Tibial nerve (tissue), 4 donors: ENCODE data around the gene CSNK1D. TPM values are rescaled to one million over a fixed set of nuclear protein-coding genes. Genes with fewer than 3 reads are reported as not detected.

Experiments
- DNase-seq, 2 donors: peaks; one replicate each; pipeline ENCODE4 v3.0.0-alpha.2; 2019; ENCODE audit warnings: low spot score in 2 of 2
- H3K27ac ChIP-seq, 4 donors: fragments of 200-600 bp; sonication (generic) in 3 of 4; one replicate each; pipeline ENCODE4 v1.5.1; 2017 to 2019; ENCODE audit warnings: mild to moderate bottlenecking in 1 of 4
- H3K27me3 ChIP-seq, 2 donors: fragments of 200-600 bp; sonication (generic) in 1 of 2; one replicate each; pipeline versions ENCODE4 v1.5.1 to v1.6.0; 2017 to 2019
- H3K36me3 ChIP-seq, 3 donors: fragments of 200-600 bp; sonication (generic); one replicate each; pipeline ENCODE4 v1.5.1; 2018 to 2019
- H3K4me1 ChIP-seq, 4 donors: fragments of 200-600 bp; sonication (generic) in 3 of 4; one replicate each; pipeline ENCODE4 v1.5.1; 2017 to 2019
- H3K4me3 ChIP-seq, 4 donors: fragments of 200-600 bp; sonication (generic) in 3 of 4; one replicate each; pipeline ENCODE4 v1.5.1; 2017 to 2019; ENCODE audit warnings: mild to moderate bottlenecking in 1 of 4, moderate library complexity in 1 of 4
- H3K9me3 ChIP-seq, 4 donors: fragments of 200-600 bp; sonication (generic) in 3 of 4; one replicate each; pipeline ENCODE4 v1.5.1; 2017 to 2019
- CTCF ChIP-seq, 5 experiments: fragments of 200-600 bp in 3 of 5; fragments of 450-650 bp in 2 of 5; sonication (generic) in 3 of 5; IDR thresholded peaks; one replicate each; pipeline ENCODE4 v1.5.1; 2016 to 2019; ENCODE audit warnings: antibody characterized with exemption in 5 of 5, mild to moderate bottlenecking in 3 of 5, moderate library complexity in 2 of 5
- EP300 ChIP-seq, 2 donors: sonication (generic); formaldehyde crosslinking; IDR thresholded peaks; one replicate each; pipeline ENCODE4 v1.6.1; 2017; ENCODE audit warnings: antibody characterized with exemption in 2 of 2, mild to moderate bottlenecking in 1 of 2
- POLR2A ChIP-seq, 2 donors: fragments of 450-650 bp; IDR thresholded peaks; one replicate each; pipeline ENCODE4 v1.6.1; 2017; ENCODE audit warnings: antibody characterized with exemption in 2 of 2, mild to moderate bottlenecking in 2 of 2, moderate library complexity in 2 of 2
- WGBS, 2 donors: methylation state at CpG; one replicate each; pipeline ENCODE4 v1.1.5; 2018; 5-methylcytosine and 5-hydroxymethylcytosine counted together
- total RNA-seq, 4 donors: library from RNA; depleted of rRNA; stranded (reverse); fragments of >200 nt; gene quantifications; one replicate each; pipeline ENCODE4 v1.1.0, GENCODE V29; 2016

CSNK1D gene
- total RNA-seq, 4 donors from 2014 or later = 93.9 to 160 (median 124) TPM

- Histone ChIP-seq H3K9me3 (no peaks in the 10 kb centered on the region), H3K4me3 (no peak overlapping the region), H3K4me1 (peaks cover 0 to 86% (median 66%) of the 10 kb centered on the region in 4 donors), H3K27ac (peak overlapping the region in 2 of 4 donors; percentile 81 to 94), H3K27me3 (no peaks in the 10 kb centered on the region), H3K36me3 (peaks cover 0 to 29% (median 20%) of the 10 kb centered on the region in 3 donors)
- WGBS, 2 donors = 78% methylated on average over 13 of the region's 13 CpGs
- DNase-seq = no peak
- TF ChIP-seq POLR2A (IDR thresholded peaks at IDR 0.05) (no peak), EP300 (IDR thresholded peaks at IDR 0.05) (no peak), CTCF (IDR thresholded peaks at IDR 0.05) (no peak)
Measured at GRCh38 chr17:82269882-82270500, 3.5 kb downstream of the CSNK1D start.

GRCh38 chr17:82269138-82269881 is 4.2 kb downstream of the CSNK1D start:
- no peak overlapping the region for H3K4me3 ChIP-seq
- H3K4me1 ChIP-seq = peaks cover 0 to 79% (median 61%) of the 10 kb centered on the region in 4 donors
- WGBS, 2 donors = 55 to 57% methylated on average over 10 of the region's 10 CpGs
- H3K27me3 ChIP-seq = no peaks in the 10 kb centered on the region
- peak overlapping the region in 3 of 4 donors; percentile 58 to 94 (median 81) for H3K27ac ChIP-seq
- no peaks in the 10 kb centered on the region for H3K9me3 ChIP-seq
- TF ChIP-seq CTCF (IDR thresholded peaks at IDR 0.05) = no peak
- TF ChIP-seq EP300 (IDR thresholded peaks at IDR 0.05) = no peak
- H3K36me3 ChIP-seq = peaks cover 0 to 36% (median 27%) of the 10 kb centered on the region in 3 donors
- no peak for DNase-seq

DNA sequence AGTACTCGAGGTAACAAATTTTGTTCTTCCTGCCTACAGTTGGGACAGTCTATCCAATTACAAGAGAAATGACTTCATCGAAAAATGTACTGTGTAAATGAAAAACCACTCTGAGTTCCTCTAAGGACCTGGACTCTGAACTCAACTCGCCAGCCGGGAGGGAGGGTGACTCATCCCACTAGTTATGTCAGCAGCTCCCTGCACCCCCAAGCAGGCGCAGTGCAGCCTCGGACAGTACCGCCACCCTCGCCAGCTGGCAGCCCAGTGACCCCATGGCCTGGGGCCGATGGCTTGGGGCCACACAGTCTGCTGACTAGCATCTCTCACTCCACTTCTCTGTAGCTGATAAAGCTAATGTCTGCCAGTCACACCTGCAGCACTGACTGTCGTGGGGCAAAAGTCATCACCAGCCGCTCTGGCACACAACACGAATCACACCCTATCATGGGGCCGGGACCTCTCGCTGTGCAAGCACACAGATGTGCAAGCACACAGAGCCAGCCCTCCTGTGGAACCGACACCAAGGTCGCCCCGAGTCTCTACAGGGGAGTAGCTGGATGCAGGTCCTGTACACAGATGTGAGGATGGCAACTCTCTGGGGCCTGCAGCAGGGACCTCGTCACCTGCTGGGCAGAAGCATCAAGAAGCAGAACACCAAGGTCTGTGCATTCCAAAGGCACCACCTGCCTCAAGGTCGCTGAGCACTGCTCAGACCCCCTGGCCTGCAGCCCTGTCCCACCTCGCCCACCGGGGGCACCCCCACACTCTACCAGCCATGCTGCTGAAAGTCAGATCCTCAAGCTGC is 5.7 kb downstream of the CSNK1D start:
- peak overlapping the region in 1 of 4 donors; percentile 6 for H3K4me3 ChIP-seq
- WGBS, 2 donors = 16 to 23% methylated on average over 16 to 20 of the region's 21 CpGs
- H3K36me3 ChIP-seq = peaks cover 0 to 52% (median 42%) of the 10 kb centered on the region in 3 donors
- no peaks in the 10 kb centered on the region for H3K9me3 ChIP-seq
- H3K27ac ChIP-seq = peak overlapping the region; percentile 74 to 94 (median 90)
- peak; percentile 48 to 87 for TF ChIP-seq EP300 (IDR thresholded peaks at IDR 0.05)
- no peak for TF ChIP-seq CTCF (IDR thresholded peaks at IDR 0.05)
- H3K4me1 ChIP-seq = peaks cover 0 to 81% (median 56%) of the 10 kb centered on the region in 4 donors
- no peaks in the 10 kb centered on the region for H3K27me3 ChIP-seq
- peak; percentile 88 to 89 for DNase-seq

- H3K27me3 ChIP-seq = no peaks in the 10 kb centered on the region
- H3K36me3 ChIP-seq = peaks cover 0 to 58% (median 39%) of the 10 kb centered on the region in 3 donors
- no peak for TF ChIP-seq EP300 (IDR thresholded peaks at IDR 0.05)
- TF ChIP-seq CTCF (IDR thresholded peaks at IDR 0.05) = no peak
- DNase-seq = no peak
- H3K4me3 ChIP-seq = no peak overlapping the region
- no peaks in the 10 kb centered on the region for H3K9me3 ChIP-seq
- H3K4me1 ChIP-seq = peaks cover 0 to 67% (median 45%) of the 10 kb centered on the region in 4 donors
- H3K27ac ChIP-seq = peak overlapping the region in 3 of 4 donors; percentile 90 to 94 (median 91)
- WGBS, 2 donors = 85 to 92% methylated on average over 10 of the region's 10 CpGs
Measured at GRCh38 chr17:82266142-82266541, 7.4 kb downstream of the CSNK1D start.
